ENCODE results near the gene BMP7. TPM values are rescaled to one million over a fixed set of nuclear protein-coding genes. Genes with fewer than 3 reads are reported as not detected.

Gene BMP7
- total and polyA plus RNA-seq, 7 donors, result under 0.01 to 5.4 (median 2.5) TPM

- 80 to 87% methylated on average over 15 of the region's 15 CpGs for WGBS, 2 donors
- intact Hi-C loops (cut with DNase I), result no loop called here
Measured at GRCh38 chr20:57128044-57128757, 138.2 kb downstream of the BMP7 start.

GRCh38 chr20:57126481-57127092 is 139.9 kb downstream of the BMP7 start:
- no peaks in the 10 kb centered on the region for H3K27me3 ChIP-seq
- H3K36me3 ChIP-seq, result no peaks in the 10 kb centered on the region
- WGBS, 2 donors, result 64 to 69% methylated on average over 17 of the region's 17 CpGs
- H3K4me1 ChIP-seq, result no peaks in the 10 kb centered on the region
- TF ChIP-seq EP300 (IDR thresholded peaks at IDR 0.05), result no peak
- no peak for TF ChIP-seq POLR2A (IDR thresholded peaks at IDR 0.05)
- no peak for TF ChIP-seq POLR2AphosphoS5 (IDR thresholded peaks at IDR 0.05)
- TF ChIP-seq CTCF (IDR thresholded peaks at IDR 0.05), result no peak
- intact Hi-C loops (cut with DNase I), result no loop called here
- no peak overlapping the region for H3K4me3 ChIP-seq
- H3K9me3 ChIP-seq, result no peaks in the 10 kb centered on the region
- no peak for DNase-seq
- no peak overlapping the region for H3K27ac ChIP-seq

More at GRCh38 chr20:57128044-57128757, 138.2 kb downstream of the BMP7 start:
- no peaks in the 10 kb centered on the region for H3K27me3 ChIP-seq
- DNase-seq, result no peak
- H3K4me1 ChIP-seq, result no peaks in the 10 kb centered on the region
- H3K36me3 ChIP-seq, result no peaks in the 10 kb centered on the region
- no peak overlapping the region for H3K4me3 ChIP-seq
- no peaks in the 10 kb centered on the region for H3K9me3 ChIP-seq
- no peak overlapping the region for H3K27ac ChIP-seq
- TF ChIP-seq POLR2A (IDR thresholded peaks at IDR 0.05) (no peak), POLR2AphosphoS5 (IDR thresholded peaks at IDR 0.05) (no peak), EP300 (IDR thresholded peaks at IDR 0.05) (no peak), CTCF (IDR thresholded peaks at IDR 0.05) (no peak)

GRCh38 chr20:57124800-57125517 is 141.5 kb downstream of the BMP7 start:
- no peak for DNase-seq
- Histone ChIP-seq H3K36me3 (no peaks in the 10 kb centered on the region), H3K27ac (no peak overlapping the region), H3K4me3 (no peak overlapping the region), H3K27me3 (no peaks in the 10 kb centered on the region), H3K9me3 (no peaks in the 10 kb centered on the region), H3K4me1 (no peaks in the 10 kb centered on the region)
- WGBS, 2 donors, result 57 to 67% methylated on average over 12 of the region's 12 CpGs
- TF ChIP-seq POLR2AphosphoS5 (IDR thresholded peaks at IDR 0.05), result no peak
- no peak for TF ChIP-seq CTCF (IDR thresholded peaks at IDR 0.05)
- TF ChIP-seq EP300 (IDR thresholded peaks at IDR 0.05), result no peak
- no peak for TF ChIP-seq POLR2A (IDR thresholded peaks at IDR 0.05)
- intact Hi-C loops (cut with DNase I), result no loop called here

- H3K27ac ChIP-seq, result no peak overlapping the region
- no peaks in the 10 kb centered on the region for H3K36me3 ChIP-seq
- H3K4me3 ChIP-seq, result no peak overlapping the region
- TF ChIP-seq POLR2AphosphoS5 (IDR thresholded peaks at IDR 0.05) (no peak), POLR2A (IDR thresholded peaks at IDR 0.05) (no peak), EP300 (IDR thresholded peaks at IDR 0.05) (no peak), CTCF (IDR thresholded peaks at IDR 0.05) (no peak)
- intact Hi-C loops (cut with DNase I), result no loop called here
- no peaks in the 10 kb centered on the region for H3K27me3 ChIP-seq
- 77 to 81% methylated on average over 6 of the region's 6 CpGs for WGBS, 2 donors
- H3K9me3 ChIP-seq, result no peaks in the 10 kb centered on the region
- no peaks in the 10 kb centered on the region for H3K4me1 ChIP-seq
- no peak for DNase-seq
Measured at GRCh38 chr20:57124366-57124765, 142.1 kb downstream of the BMP7 start.

Data from sigmoid colon (tissue), 7 donors.